B cell (primary cell): ENCODE data around the gene SEMA3A. TPM values are rescaled to one million over a fixed set of nuclear protein-coding genes. Genes with fewer than 3 reads are reported as not detected.

ENCODE experiments used
- ATAC-seq: fragments of 200-7000 bp; cut with Tn5 transposase; one replicate; pipeline ENCODE4 v1.10.0; 2021; ENCODE audit warnings: low read depth, mild to moderate bottlenecking, moderate number of reproducible peaks, moderate library complexity
- CTCF ChIA-PET: fragments of 350-600 bp; sonication (Branson Sonifier 250); formaldehyde crosslinking; loops from one replicate; lab custom pipeline; 2021; ENCODE audit warnings: antibody characterized with exemption, inconsistent platforms; lab: Charles Lee
- POLR2A ChIA-PET: fragments of 350-600 bp; sonication (Branson Sonifier 250); formaldehyde crosslinking; loops from one replicate; lab custom pipeline; 2021; ENCODE audit warnings: antibody characterized with exemption; lab: Charles Lee
- DNase-seq: peaks from one replicate; pipeline ENCODE4 v3.0.0; 2013
- H2AFZ ChIP-seq: 2 replicates; pipeline ENCODE4 v1.6.1; 2012; ENCODE audit warnings: mild to moderate bottlenecking, low read depth, low read length; ENCODE audit not compliant: insufficient read depth, poor library complexity, severe bottlenecking
- H3K27ac ChIP-seq, 2 donors: 1 replicate in 1 of 2; 2 replicates in 1 of 2; pipeline ENCODE4 v1.5.1; 2012 to 2013; ENCODE audit warnings: low read length in 2 of 2, mild to moderate bottlenecking in 2 of 2, moderate library complexity in 1 of 2
- H3K27me3 ChIP-seq, 4 experiments: fragments of 200-600 bp in 1 of 4; sonication (generic) in 1 of 4; replicated peaks in 1 of 4; 1 replicate in 2 of 4; 2 replicates in 2 of 4; pipeline versions ENCODE4 v1.6.1 to v1.7.0; 2013 to 2016; ENCODE audit warnings: low read length in 3 of 4, mild to moderate bottlenecking in 2 of 4, mixed read lengths in 1 of 4, moderate library complexity in 1 of 4; ENCODE audit not compliant: insufficient read depth in 4 of 4, control insufficient read depth in 3 of 4; ENCODE audit errors: control extremely low read depth in 1 of 4
- H3K36me3 ChIP-seq, 2 experiments: replicated peaks in 1 of 2; 1 replicate in 1 of 2; 2 replicates in 1 of 2; pipeline versions ENCODE4 v1.6.1 to v1.7.1; 2013; ENCODE audit warnings: low read length in 1 of 2; ENCODE audit not compliant: insufficient read depth in 2 of 2, control insufficient read depth in 1 of 2; ENCODE audit errors: control extremely low read depth in 1 of 2, extremely low read depth in 1 of 2
- H3K4me1 ChIP-seq, 2 donors: fragments of 200-600 bp in 1 of 2; sonication (generic) in 1 of 2; 1 replicate in 1 of 2; 2 replicates in 1 of 2; pipeline versions ENCODE4 v1.5.1 to v1.6.1; 2013 to 2017; ENCODE audit warnings: low read length in 2 of 2; ENCODE audit not compliant: control insufficient read depth in 2 of 2, insufficient read depth in 2 of 2
- H3K4me2 ChIP-seq: replicated peaks from 2 replicates; pipeline ENCODE3; 2012; ENCODE audit warnings: mild to moderate bottlenecking, low read depth, low read length; ENCODE audit not compliant: poor library complexity, severe bottlenecking
- H3K4me3 ChIP-seq, 5 experiments: fragments of 200-600 bp in 1 of 5; sonication (generic) in 1 of 5; 1 replicate in 3 of 5; 2 replicates in 2 of 5; pipeline versions ENCODE4 v1.5.1 to v1.7.0; 2011 to 2016; ENCODE audit warnings: low read length in 4 of 5, mild to moderate bottlenecking in 4 of 5, low read depth in 2 of 5, control low read depth in 1 of 5, moderate library complexity in 1 of 5; ENCODE audit not compliant: insufficient read depth in 1 of 5; ENCODE audit errors: control extremely low read depth in 1 of 5, extremely low read depth in 1 of 5
- H3K79me2 ChIP-seq: fragments of 200-600 bp; sonication (generic); one replicate; pipeline ENCODE4 v1.6.0; 2016; ENCODE audit warnings: low read length; ENCODE audit not compliant: control insufficient read depth, insufficient read depth
- H3K9ac ChIP-seq: fragments of 200-600 bp; sonication (generic); 2 replicates; pipeline ENCODE4 v1.6.1; 2017; ENCODE audit warnings: mild to moderate bottlenecking, low read length, moderate library complexity
- H3K9me3 ChIP-seq, 3 donors: one replicate each; pipeline versions ENCODE4 v1.6.1 to v1.7.1; 2013; ENCODE audit warnings: low read length in 2 of 3; ENCODE audit not compliant: control insufficient read depth in 2 of 3, insufficient read depth in 1 of 3; ENCODE audit errors: control extremely low read depth in 1 of 3
- H4K20me1 ChIP-seq: 2 replicates; pipeline ENCODE4 v1.6.0; 2012; ENCODE audit warnings: mild to moderate bottlenecking, low read length; ENCODE audit not compliant: insufficient read depth, control insufficient read depth, poor library complexity, severe bottlenecking
- H3K27ac Mint-ChIP-seq: one replicate; pipeline ENCODE4 v1.8.0; 2021; ENCODE audit warnings: mixed read lengths
- H3K27me3 Mint-ChIP-seq: one replicate; pipeline ENCODE4 v1.8.0; 2021; ENCODE audit warnings: mixed read lengths
- H3K4me1 Mint-ChIP-seq: one replicate; pipeline ENCODE4 v1.8.0; 2021; ENCODE audit warnings: mixed read lengths
- H3K4me3 Mint-ChIP-seq: one replicate; pipeline ENCODE4 v1.8.0; 2021; ENCODE audit warnings: mixed read lengths
- H3K9me3 Mint-ChIP-seq: one replicate; pipeline ENCODE4 v1.8.0; 2022; ENCODE audit warnings: mixed read lengths; ENCODE audit not compliant: insufficient read depth
- EZH2 ChIP-seq: IDR thresholded peaks from 2 replicates; pipeline ENCODE4 v1.6.1; 2012; ENCODE audit warnings: borderline replicate concordance, low read depth, mild to moderate bottlenecking, moderate library complexity, low read length; ENCODE audit not compliant: insufficient read depth, poor library complexity, severe bottlenecking
- WGBS: methylation state at CpG from one replicate; pipeline ENCODE4 v1.1.5; 2013; ENCODE audit warnings: missing lambda C conversion rate; ENCODE audit not compliant: insufficient coverage; 5-methylcytosine and 5-hydroxymethylcytosine counted together
- intact Hi-C: fragments of 100-400 bp; cut with micrococcal nuclease; formaldehyde crosslinking; loops from one replicate; pipeline ENCODE4 v1.10.0; 2022
- polyA plus RNA-seq: library from polyadenylated mRNA; depleted of rRNA; stranded (reverse); fragments of >200 nt; gene quantifications from 2 replicates; pipeline ENCODE4 v1.2.3, GENCODE V29; 2012
- total RNA-seq, 2 donors: library from RNA; stranded (reverse); fragments of 120-200 nt in 1 of 2; gene quantifications; 1 replicate in 1 of 2; 2 replicates in 1 of 2; pipeline versions ENCODE4 v1.2.3 to v1.2.4, GENCODE V29; 2013 to 2022
- TF ChIP-seq, protein P1 (sequence below): fragments of 200-600 bp; IDR thresholded peaks from one replicate; pipeline ENCODE4 v1.8.0; 2022; ENCODE audit warnings: antibody characterized with exemption, mild to moderate bottlenecking

The SEMA3A gene
- total and polyA plus RNA-seq, 2 donors (not counting 1 experiment from before 2014, with no cell fraction given) = not detected

DNA sequence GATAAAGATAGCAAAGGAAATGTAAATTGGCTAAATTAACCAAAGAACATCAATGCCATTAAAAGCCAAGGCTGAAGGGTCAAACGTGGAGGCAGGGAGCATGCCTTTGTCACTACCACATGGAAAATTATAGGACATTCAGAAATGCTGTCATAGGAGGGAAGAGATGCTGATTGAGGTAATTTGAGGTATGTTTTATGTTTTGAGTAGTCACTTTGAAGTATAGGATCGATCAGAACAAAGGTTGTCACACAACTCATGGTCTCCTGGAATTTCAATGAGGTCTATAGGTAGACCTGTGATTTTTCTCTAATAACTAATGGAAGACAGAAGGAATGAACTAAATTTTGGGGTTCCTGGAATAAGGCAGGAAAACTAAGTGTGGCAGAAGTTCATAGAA, 149.8 kb downstream of the SEMA3A start:
- H3K4me3 ChIP-seq = no peak overlapping the region
- Mint-ChIP-seq H3K27ac (no peak overlapping the region), H3K4me1 (no peaks in the 10 kb centered on the region), H3K27me3 (no peaks in the 10 kb centered on the region), H3K4me3 (no peak overlapping the region), H3K9me3 (peaks cover 2% of the 10 kb centered on the region)
- no peaks in the 10 kb centered on the region for H3K79me2 ChIP-seq
- H3K27ac ChIP-seq = no peak overlapping the region
- no peaks in the 10 kb centered on the region for H4K20me1 ChIP-seq
- ATAC-seq (no peak), DNase-seq (no peak)
- no peaks in the 10 kb centered on the region for H3K9me3 ChIP-seq
- POLR2A ChIA-PET = no interaction called here
- 83% methylated on average over 1 of the region's 2 CpGs for WGBS
- intact Hi-C loops = no loop called here
- no peak overlapping the region for H3K4me2 ChIP-seq
- TF ChIP-seq, protein P1, sequence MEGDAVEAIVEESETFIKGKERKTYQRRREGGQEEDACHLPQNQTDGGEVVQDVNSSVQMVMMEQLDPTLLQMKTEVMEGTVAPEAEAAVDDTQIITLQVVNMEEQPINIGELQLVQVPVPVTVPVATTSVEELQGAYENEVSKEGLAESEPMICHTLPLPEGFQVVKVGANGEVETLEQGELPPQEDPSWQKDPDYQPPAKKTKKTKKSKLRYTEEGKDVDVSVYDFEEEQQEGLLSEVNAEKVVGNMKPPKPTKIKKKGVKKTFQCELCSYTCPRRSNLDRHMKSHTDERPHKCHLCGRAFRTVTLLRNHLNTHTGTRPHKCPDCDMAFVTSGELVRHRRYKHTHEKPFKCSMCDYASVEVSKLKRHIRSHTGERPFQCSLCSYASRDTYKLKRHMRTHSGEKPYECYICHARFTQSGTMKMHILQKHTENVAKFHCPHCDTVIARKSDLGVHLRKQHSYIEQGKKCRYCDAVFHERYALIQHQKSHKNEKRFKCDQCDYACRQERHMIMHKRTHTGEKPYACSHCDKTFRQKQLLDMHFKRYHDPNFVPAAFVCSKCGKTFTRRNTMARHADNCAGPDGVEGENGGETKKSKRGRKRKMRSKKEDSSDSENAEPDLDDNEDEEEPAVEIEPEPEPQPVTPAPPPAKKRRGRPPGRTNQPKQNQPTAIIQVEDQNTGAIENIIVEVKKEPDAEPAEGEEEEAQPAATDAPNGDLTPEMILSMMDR = no peak
- TF ChIP-seq EZH2 = no peak
- no peaks in the 10 kb centered on the region for H3K27me3 ChIP-seq
- H2AFZ ChIP-seq = no peak overlapping the region
- no peak overlapping the region for H3K9ac ChIP-seq
- H3K36me3 ChIP-seq = no peaks in the 10 kb centered on the region
- H3K4me1 ChIP-seq = no peaks in the 10 kb centered on the region
- CTCF ChIA-PET = no interaction called here

DNA sequence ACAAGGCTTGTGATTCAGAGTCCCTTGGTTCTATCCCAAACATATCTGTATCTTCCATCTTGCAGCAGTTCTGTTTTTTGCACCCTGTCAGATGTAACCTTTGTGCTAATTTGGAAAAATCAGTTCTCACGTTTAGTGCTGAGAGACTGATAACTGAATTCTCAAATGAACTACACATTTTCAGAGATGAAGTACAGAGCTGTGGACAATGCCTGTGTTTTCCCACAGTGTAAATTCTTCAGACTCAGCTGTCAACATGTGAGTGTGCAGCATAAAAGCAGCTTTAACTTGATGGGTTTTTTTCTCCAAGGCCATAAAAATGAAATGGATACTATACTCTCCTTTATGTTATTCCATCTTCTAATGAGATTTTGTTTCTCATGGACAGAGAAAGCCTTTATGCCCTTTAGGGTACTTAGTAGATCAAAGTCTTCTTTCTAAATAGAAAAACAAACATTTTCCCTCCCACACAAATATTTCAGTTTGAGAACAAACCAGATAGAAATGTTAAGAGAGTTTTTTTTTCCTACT, 150.9 kb downstream of the SEMA3A start:
- intact Hi-C loops = no loop called here
- Mint-ChIP-seq H3K4me3 (no peak overlapping the region), H3K27me3 (no peaks in the 10 kb centered on the region), H3K4me1 (no peaks in the 10 kb centered on the region), H3K27ac (no peak overlapping the region), H3K9me3 (peaks cover 2% of the 10 kb centered on the region)
- Histone ChIP-seq H3K4me1 (no peaks in the 10 kb centered on the region), H3K36me3 (no peaks in the 10 kb centered on the region), H3K9ac (no peak overlapping the region), H3K4me3 (no peak overlapping the region), H3K4me2 (no peak overlapping the region), H3K27ac (no peak overlapping the region), H3K27me3 (no peaks in the 10 kb centered on the region), H2AFZ (no peak overlapping the region), H4K20me1 (no peaks in the 10 kb centered on the region), H3K79me2 (no peaks in the 10 kb centered on the region), H3K9me3 (no peaks in the 10 kb centered on the region)
- DNase-seq (no peak), ATAC-seq (no peak)
- POLR2A ChIA-PET = no interaction called here
- WGBS = no CpG with 5 or more reads among the region's 1 CpG
- TF ChIP-seq, protein P1 = no peak
- TF ChIP-seq EZH2 = no peak
- CTCF ChIA-PET = no interaction called here
